GM18526 (cell line): Measurements from ENCODE around the gene BRCA1.

Experiments
- POLR2A ChIP-seq: IDR thresholded peaks from 3 replicates; pipeline ENCODE4 v1.6.1; 2011; ENCODE audit not compliant: insufficient read length; ENCODE audit errors: extremely low read depth

The BRCA1 gene

DNA sequence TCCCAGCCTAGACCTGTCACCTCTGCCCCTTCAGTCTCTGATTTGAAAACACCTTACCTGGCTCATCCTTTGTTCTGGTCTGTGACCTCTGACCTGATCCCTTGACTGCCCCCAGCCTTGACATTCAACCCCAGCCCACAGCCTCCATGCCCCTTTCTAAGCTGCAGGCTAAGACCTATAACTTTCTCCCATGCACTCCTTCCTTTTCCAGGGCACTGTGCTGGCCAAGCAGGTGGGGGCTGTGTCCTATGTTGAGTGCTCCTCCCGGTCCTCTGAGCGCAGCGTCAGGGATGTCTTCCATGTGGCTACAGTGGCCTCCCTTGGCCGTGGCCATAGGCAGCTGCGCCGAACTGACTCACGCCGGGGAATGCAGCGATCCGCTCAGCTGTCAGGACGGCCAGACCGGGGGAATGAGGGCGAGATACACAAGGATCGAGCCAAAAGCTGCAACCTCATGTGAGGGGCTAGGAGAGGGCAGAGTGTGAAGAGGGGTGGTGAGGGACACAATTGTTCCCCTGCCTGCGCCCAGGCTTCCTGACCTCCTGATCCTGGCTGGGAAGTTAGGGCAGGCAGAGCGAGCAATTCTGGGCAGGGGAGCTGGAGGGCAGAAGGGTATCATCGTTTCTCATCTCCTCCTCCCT lies 96.8 kb downstream of the BRCA1 start:
- TF ChIP-seq POLR2A = no peak

DNA sequence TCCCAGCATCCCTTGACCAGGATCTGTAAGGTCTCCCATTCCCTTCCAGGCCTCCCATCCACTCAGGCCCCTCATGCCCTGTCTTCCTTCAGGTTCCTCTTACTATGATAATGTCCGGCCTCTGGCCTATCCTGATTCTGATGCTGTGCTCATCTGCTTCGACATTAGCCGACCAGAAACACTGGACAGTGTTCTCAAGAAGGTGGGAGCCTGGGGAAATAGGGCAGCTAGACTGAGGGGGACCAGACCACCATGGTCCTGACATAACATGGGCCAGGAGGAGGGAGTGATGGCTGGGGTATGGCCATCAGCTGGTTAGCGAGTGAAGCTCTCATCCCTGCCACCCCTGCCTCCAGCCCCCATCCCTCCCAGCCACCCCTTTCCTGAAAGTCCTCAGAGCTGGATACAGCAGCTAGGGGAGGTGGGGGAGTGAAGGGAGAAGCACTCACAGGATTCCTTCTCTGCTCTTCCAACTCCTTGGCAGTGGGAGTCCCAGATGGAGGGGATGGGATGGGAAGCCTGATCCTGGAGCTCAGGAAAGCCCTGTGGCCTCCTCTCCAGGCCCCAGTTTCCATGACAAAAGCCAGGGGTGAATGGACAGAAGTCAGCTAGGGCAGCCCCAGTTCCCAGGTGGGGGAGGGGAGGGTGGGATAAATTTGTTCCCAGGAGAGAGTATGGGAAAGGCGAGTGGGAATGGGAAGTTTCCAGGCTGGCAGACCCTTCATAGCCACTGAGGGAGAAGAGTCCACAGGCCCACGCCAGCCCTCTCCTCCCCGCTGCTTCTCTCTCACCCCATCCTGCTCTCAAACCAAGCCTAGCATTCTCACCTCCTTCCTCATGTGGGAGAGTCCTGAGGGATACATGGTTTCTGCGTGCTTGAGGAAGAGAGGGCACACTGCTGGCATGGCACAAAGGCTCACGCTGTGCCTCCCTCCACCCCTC lies 97.8 kb downstream of the BRCA1 start:
- no peak for TF ChIP-seq POLR2A

DNA sequence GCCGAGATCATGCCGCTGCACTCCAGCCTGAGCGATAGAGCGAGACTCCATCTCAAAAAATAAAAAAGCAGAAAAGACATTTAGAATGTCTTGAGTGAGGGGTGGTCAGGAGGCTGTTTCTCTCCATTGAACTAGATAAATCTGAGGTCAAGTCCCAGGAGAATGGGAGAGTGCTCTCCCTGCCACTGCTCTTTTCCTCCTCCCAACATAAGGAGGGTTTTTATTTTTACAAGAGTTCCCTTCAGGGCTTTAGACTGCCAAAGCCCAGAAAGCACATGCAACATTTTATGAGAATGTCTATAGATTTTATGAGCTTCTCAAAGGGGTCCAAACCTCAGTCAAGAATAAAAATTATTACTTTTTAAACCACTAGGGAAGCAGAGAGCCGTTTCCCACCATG lies 98.6 kb downstream of the BRCA1 start:
- no peak for TF ChIP-seq POLR2A

DNA sequence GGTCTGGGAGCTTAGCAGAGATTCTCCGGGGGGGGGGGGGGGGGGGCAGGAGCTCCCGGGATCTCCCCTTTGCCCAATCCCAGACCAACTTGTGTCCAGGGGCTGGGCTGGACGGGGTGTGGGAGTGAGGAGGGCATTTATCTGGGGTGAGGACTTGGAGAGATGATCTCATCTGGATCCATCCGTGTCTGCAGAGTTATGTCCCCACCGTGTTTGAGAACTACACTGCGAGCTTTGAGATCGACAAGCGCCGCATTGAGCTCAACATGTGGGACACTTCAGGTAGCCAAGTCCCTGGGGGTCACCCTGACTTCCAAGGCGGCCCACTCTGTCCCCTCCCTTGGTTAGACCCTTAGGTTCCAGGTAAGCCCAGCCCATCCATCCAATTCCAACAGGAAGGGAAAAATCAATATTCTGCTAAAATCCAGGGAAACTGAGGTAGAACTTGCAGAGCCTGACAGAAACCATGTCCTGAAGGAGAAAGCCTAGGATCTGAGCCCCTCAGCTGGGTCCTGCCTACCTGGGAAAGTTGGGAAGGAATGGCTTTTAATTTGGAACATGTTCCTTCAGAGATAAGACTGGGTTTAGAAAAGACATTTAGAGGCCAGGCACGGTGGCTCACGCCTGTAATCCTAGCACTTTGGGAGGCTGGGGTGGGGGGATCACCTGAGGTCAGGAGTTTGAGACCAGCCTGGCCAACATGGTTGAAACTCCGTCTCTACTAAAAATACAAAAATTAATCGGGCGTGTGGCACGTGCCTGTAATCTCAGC lies 99.2 kb downstream of the BRCA1 start:
- no peak for TF ChIP-seq POLR2A

DNA sequence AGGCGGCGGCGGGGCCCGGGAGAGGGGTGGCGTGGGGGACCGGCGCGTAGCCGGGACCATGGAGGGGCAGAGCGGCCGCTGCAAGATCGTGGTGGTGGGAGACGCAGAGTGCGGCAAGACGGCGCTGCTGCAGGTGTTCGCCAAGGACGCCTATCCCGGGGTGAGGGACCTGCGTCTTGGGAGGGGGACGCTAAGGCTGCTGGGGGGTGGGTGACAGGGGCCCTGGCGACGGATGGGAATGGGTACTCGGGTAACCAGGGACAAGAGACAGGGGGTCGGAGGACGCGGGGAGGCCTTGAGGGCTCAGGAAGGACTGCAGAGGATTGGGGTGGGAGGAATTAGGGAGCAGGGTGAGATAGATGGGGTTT lies 99.9 kb downstream of the BRCA1 start:
- TF ChIP-seq POLR2A = no peak

DNA sequence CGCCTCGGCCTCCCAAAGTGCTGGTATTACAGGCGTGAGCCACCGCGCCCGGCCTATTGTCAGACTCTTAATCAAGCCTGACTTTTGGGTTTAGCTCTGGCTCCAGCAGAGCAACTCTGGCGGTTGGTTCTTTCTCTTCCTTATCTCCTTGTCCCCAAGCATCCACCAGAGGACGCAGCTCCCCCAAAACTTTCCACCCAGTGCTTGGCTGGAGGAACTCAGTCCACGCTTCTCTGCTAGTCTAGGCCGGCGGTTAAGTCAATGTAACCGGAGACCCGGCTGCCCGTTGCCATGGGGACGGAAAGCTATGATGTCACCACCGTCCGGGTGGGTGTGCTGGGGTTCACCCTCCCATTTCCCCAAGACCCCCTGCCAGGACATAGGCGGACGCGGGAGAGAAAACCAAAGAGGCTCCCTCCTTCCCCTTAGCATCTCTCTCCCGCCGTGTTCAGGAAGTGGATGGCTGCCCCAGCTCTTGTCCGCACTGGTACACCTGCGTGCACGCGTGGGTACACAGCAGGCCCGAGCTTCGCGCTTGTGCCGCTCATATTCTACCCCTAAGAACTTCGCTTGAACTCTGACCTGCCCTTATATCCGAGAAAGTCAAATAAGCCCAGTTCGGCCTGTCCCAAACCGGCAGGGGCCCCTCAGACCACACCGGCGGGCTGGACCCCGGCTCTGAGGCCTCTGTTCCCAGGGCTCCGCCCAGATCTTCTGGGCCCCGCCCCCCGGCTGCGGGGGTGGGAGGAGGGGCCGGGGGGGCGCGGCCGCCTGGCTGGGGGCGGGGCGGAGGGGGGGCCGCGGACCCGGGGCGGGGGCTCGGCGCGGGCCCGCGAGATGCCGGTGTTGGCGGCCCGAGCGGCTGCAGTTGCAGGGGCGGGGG lies 100.5 kb downstream of the BRCA1 start, which contains the start of gene RND2:
TSS of gene RND2 (plus strand) at position 825 of the 883 bp plus-strand sequence. CDS start 117 bp downstream, outside the sequence.
- no peak for TF ChIP-seq POLR2A

DNA sequence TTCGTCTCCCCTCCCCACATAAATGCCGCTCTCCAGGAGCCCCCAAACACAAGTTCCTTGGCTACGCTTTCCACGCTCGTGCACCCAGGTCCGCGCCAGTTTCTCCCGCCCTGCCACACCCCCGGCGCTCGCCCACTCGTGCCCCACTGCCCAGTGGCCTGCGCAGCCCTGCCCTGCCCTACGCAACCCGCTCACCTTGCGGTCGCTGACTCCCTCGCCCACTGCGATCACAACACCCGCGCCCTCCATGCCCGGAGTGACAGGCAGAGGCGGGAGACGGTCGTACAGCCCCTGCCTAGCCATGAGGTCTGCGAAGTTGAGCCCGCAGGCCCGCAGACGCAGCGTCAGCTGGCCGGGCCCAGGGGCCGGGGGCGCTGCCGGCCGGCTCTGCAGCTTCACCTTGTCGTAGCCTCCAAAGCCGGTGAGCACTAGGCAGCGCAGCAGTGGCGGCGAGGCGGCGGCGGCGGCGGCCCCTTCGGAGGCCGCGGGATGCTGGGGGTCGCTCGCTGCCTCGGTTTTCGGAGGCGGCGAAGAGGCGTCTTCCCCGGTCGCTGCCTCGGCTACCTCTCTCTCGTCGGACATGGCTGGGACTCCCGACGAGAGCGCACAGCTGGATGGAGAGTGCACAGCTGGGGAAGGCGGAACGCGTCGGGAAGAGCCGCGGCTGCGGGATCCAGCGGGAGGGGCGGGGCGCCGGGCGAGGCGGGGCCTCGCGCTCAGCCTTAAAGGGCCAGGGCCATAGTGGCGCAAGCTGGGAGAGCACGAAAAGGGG lies 103.2 kb downstream of the BRCA1 start, which contains the start of gene VAT1:
TSS of gene VAT1 (minus strand) at position 645 of the 772 bp plus-strand sequence. CDS start at position 582, 63 bp downstream.
- no peak for TF ChIP-seq POLR2A

DNA sequence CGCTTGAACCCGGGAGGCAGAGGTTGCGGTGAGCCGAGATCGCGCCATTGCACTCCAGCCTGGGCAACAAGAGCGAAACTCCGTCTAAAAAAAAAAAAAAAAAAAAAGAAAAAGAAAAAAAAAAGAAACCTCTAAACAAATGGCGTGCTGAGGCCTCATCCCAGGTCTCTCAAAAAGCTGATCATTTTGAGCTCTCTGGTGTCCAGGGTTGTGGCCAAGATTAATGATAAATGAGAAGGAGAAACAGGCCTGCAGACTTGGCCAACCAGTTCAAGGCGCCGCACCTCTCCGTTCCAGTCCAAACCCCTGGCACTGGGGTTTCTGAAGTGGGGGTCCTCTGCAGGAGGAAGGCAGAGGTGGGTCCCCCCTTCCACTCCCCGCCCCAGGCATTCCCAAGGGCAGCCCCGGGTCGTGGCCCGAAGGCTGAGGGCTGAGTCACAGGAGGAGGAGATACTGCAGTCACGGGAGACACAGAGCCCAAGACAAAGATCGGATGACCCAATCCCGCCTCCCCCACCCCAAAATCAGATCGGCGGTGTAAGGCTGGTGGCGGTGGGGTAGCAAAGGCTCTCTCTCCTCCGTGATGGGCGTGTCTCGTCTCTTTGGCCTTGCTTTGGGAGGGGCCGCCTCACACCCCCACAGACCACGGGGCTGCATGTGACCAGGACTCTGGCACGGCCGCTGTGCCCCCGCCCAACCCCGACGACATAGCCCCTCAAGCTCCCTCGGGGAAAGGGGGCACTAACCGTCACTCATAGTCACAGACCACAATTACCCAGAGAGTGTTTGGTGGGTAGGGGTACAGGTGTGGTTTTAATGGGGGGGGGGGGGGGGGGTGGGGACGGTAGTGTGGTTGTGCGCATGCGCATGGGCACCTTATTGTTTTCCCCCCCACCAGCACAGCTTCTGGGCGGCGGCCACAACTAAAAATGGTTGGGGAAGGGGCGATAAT lies 104.1 kb downstream of the BRCA1 start:
- no peak for TF ChIP-seq POLR2A

DNA sequence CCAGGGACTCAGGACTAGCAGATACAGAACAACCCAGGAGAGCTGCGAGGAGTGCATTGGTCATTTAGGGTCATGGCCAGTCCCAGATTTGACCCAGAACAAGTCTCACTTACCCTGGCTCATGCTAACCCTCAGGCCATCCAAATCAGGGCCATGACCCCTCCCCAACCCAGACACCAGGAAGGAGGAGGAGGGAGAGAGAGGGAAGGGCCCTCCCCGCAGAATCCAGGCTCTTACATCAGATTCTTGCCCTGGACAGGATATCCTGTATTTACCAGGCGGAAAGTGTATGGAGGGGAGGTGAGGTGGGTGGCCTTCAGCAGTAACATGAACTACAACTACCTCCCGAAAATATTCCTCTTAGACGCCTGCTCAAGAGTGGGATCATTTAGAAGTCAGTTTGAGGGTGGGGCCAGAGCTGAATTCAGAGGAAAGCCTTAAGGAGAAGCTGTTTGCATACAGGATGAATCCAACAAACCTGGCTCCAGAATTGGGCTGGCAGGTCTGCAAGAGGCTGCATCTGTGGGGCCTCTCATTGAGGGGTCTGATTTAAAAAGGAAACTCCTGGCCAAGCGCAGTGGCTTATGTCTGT lies 105.0 kb downstream of the BRCA1 start:
- TF ChIP-seq POLR2A = no peak

DNA sequence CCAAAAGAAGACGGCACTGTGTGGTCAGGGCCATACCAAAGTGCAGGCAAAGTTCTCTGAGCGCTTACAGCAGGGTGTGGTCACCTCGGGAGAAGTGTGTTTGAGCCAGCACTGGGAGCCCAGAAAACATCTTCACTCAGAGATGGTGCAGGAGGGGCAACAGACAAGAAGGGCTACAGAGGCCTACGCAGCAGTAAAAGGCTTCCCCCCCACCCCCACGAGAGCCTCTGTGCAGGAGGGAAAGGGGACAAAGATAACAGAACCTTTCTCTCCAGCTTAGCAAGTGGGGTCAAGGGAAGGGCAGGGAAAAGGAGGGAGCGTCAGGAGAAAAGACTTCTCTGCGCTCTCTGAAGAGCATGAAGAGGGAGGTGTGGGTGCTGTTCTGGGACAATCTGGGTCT lies 105.7 kb downstream of the BRCA1 start:
- TF ChIP-seq POLR2A = no peak

DNA sequence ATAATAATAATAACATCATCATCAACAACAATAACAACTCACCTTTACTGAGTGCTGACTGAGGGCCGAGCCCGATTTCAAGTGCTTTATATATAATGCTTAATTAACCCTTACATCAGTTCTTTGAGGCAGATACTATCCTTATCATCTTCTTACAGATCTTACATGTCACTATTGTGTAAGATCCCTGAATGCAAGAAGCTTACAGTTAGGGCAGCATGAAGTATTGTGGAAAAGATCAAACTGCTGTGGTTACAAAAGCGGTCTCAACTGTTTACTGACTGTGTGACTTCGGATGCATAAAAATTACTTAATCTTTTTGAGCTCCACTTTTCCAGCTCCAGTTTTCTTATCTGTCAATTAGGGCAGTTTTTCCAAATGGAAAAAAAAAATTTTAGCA lies 106.2 kb downstream of the BRCA1 start:
- TF ChIP-seq POLR2A = no peak

DNA sequence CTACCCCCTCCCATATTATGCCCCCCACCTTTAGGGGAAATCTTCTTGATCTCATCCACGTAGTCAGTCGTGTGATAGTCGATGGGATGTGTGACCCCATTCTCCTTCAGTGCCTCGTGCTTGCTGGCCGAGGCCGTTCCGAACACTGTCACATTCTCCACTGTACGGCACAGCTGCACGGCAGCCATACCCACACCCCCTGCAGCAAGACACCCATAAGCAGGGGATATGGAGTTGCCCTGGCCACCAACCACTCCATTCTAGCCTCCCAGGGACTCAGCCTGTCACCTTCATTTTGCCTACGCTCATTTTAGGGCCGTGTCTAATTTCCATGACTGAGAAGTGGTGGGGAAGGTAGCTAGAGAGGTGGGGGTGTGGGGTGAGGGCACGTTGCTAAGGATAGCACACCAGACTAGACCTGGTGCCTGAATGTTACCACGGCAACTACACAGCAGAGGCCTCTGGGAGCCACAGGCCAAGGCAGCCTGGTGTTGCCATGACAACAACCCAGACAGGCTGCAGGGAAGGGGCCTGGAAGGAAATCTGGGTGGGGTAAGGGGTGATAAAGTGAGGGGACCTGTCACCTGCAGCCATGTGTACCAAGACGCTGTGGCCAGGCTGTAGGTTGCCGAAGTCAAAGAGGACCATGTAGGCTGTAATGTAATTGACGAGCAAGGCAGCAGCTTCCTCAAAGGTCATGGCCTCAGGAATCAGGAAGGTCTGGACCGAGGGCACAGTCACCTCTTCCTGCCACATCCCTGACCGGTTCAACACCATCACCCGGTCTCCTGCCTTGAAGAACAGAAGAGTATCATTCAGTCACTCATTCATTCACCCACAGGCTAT lies 106.9 kb downstream of the BRCA1 start:
- TF ChIP-seq POLR2A = no peak

DNA sequence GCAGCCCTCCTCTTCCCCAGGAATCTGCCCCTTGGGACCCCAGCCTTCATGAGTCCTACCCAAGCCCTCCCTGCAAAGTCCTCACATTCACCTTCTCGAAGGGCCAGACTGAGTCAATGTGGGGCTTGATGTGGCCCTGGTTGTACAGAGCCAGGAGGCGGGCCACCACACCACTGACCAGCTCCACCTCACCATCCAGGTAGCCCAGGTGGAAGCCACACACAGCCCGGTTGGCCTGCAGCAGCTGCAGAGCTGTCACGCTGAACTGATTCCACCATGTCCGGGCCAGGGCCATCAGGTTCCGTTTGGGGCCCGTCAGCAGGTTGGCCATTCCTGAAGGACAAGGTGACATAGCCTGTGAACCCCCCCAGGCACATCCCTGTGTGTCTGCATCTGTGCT lies 108.9 kb downstream of the BRCA1 start:
- no peak for TF ChIP-seq POLR2A
